22Rv1 (cell line): ENCODE results near the gene MRPL18.

Experiments used
- ZFX ChIP-seq: fragments of 450-650 bp; IDR thresholded peaks from 2 replicates; pipeline ENCODE4 v1.6.1; 2017; ENCODE audit warnings: antibody characterized with exemption, borderline replicate concordance
- TF ChIP-seq, protein P1 (sequence below): fragments of 450-650 bp; IDR thresholded peaks from 2 replicates; pipeline ENCODE4 v1.5.1; 2017; ENCODE audit warnings: mild to moderate bottlenecking

DNA sequence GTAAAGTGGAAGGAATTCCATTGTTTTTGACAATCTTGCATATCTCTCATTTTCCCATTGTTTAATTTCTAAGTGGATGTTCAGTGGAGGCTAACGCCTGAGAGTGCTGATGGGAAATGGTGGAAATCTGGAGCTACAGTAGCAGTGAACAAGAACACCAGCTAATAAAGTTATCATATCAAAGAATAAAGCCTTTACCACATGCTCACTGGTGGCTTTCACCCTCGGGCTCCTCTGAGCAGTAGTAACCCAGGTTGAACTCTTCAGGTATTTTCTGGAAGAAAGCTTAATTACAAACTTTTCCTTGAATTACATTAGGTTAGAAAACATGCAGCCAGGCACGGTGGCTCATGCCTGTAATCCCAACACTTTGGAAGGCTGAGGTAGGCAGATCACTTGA, 38.8 kb upstream of the MRPL18 start:
- TF ChIP-seq, protein P1, sequence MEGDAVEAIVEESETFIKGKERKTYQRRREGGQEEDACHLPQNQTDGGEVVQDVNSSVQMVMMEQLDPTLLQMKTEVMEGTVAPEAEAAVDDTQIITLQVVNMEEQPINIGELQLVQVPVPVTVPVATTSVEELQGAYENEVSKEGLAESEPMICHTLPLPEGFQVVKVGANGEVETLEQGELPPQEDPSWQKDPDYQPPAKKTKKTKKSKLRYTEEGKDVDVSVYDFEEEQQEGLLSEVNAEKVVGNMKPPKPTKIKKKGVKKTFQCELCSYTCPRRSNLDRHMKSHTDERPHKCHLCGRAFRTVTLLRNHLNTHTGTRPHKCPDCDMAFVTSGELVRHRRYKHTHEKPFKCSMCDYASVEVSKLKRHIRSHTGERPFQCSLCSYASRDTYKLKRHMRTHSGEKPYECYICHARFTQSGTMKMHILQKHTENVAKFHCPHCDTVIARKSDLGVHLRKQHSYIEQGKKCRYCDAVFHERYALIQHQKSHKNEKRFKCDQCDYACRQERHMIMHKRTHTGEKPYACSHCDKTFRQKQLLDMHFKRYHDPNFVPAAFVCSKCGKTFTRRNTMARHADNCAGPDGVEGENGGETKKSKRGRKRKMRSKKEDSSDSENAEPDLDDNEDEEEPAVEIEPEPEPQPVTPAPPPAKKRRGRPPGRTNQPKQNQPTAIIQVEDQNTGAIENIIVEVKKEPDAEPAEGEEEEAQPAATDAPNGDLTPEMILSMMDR, result no peak
- TF ChIP-seq ZFX, result no peak
